Sigmoid colon (tissue), 4 donors: ENCODE measurements around the gene MAP2.

Source experiments
- CTCF ChIP-seq, 4 experiments: fragments of 450-650 bp in 3 of 4; fragments of 200-600 bp in 1 of 4; IDR thresholded peaks; one replicate each; pipeline ENCODE4 v1.5.1; 2016 to 2019; ENCODE audit warnings: antibody characterized with exemption in 4 of 4, mild to moderate bottlenecking in 3 of 4, moderate library complexity in 2 of 4
- POLR2AphosphoS5 ChIP-seq, 4 donors: sonication (generic); formaldehyde crosslinking; IDR thresholded peaks; one replicate each; pipeline ENCODE4 v1.6.1; 2017; ENCODE audit warnings: antibody characterized with exemption in 4 of 4

GRCh38 chr2:209763106-209763505, 339.3 kb downstream of the MAP2 start:
- TF ChIP-seq CTCF (IDR thresholded peaks at IDR 0.05) (no peak), POLR2AphosphoS5 (IDR thresholded peaks at IDR 0.05) (no peak)
